GM12801 (cell line): Measurements from ENCODE around the gene F5.

ENCODE experiments used
- CTCF ChIP-seq: IDR thresholded peaks from one replicate; pipeline ENCODE4 v1.5.1; 2011; ENCODE audit warnings: control low read depth; ENCODE audit not compliant: insufficient read length; ENCODE audit errors: extremely low read depth

The F5 gene

GRCh38 chr1:169499807-169500206 lies 86.5 kb downstream of the F5 start:
- TF ChIP-seq CTCF = no peak

GRCh38 chr1:169497317-169497716 lies 89.0 kb downstream of the F5 start:
- no peak for TF ChIP-seq CTCF

GRCh38 chr1:169495916-169496315 lies 90.4 kb downstream of the F5 start:
- no peak for TF ChIP-seq CTCF

GRCh38 chr1:169495046-169495775 lies 91.1 kb downstream of the F5 start:
- no peak for TF ChIP-seq CTCF

- TF ChIP-seq CTCF = no peak
Measured at GRCh38 chr1:169494343-169494742, 91.9 kb downstream of the F5 start.

- TF ChIP-seq CTCF = no peak
Measured at GRCh38 chr1:169493251-169493650, 93.0 kb downstream of the F5 start.

GRCh38 chr1:169491845-169492281 lies 94.4 kb downstream of the F5 start:
- TF ChIP-seq CTCF = no peak
